ENCODE measurements around the gene MGAT2. TPM values are rescaled to one million over a fixed set of nuclear protein-coding genes. Genes with fewer than 3 reads are reported as not detected.

Gene MGAT2
- total RNA-seq, 2 experiments from 2014 or later: 15.0 to 15.1 TPM

DNA sequence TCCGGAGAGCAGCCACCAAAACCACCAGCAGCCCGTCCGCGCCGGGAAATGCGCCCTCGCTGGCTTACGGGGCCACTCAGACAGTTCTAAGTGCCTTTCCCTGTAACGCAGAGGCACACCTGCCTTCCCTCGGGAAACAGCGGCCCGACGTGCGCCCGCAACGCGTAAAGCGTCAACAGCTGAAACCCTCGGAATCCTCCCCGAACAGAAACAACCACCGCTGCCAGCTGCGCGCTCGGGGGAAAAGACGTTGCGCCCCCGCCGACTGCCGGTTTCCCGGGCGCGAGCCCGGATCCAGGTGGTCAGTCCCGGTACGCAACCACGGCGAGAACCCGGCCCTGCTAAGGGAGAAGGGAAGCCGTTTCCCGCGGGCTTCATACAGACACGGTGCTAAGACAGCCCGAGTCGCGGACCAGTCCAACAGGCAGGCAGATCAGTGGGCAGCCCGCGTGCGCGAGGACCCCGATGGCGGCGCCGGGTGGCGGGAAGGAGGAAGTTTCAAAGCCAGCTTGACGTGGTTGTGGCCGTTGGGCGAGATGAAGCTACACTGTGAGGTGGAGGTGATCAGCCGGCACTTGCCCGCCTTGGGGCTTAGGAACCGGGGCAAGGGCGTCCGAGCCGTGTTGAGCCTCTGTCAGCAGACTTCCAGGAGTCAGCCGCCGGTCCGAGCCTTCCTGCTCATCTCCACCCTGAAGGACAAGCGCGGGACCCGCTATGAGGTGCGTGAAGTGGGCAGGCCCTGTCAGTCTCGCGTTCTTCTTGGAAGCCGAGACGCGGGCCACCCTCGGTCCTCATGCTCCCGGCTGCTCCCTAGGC is 21.9 kb upstream of the MGAT2 start, which contains the start of gene LRR1:
Gene LRR1, plus strand, starts transcription at position 456 of the 816 bp plus-strand sequence. Its CDS starts 81 bp downstream, at position 537.
- intact Hi-C loops (cut with DNase I, micrococcal nuclease): loop anchor here (1.0 to 5.0 kb wide), 4 partner anchors 12 to 169 kb away; partner anchors contain the start of genes MGAT2 (in 2 of the 2), RPL36AL (in 2 of the 2), KLHDC2 (in 1 of the 2) and RPS29 (in 1 of the 2)
- peaks cover 26% of the 10 kb centered on the region for H3K36me3 Mint-ChIP-seq (ENCODE audit: low read depth)
- peak within 1 kb of the TSS; percentile 98 for H3K27ac Mint-ChIP-seq
- Histone ChIP-seq H3K27me3 (ENCODE audit: control insufficient read depth in 1 of 2, insufficient read depth in 2 of 2, low read length in 2 of 2) (no peaks in the 10 kb centered on the region), H3K4me1 (ENCODE audit: insufficient read depth, low read length) (peaks cover 13% of the 10 kb centered on the region), H3K9me3 (ENCODE audit: control insufficient read depth in 1 of 2, insufficient read depth in 1 of 2, low read length in 2 of 2) (no peaks in the 10 kb centered on the region), H3K36me3 (ENCODE audit: insufficient read depth, low read length) (peaks cover 2% of the 10 kb centered on the region), H3K4me3 (ENCODE audit: low read length) (peak within 1 kb of the TSS; percentile 98), H3K27ac (ENCODE audit: low read depth in 1 of 2, low read length in 2 of 2) (peak within 1 kb of the TSS; percentile 91 to 95)
- peaks cover 43% of the 10 kb centered on the region for H3K4me1 Mint-ChIP-seq (ENCODE audit: low read depth)
- POLR2A ChIA-PET: interaction anchor here (0.6 to 8.5 kb wide), 14 partner anchors 9 to 713 kb away, joined by 3 to 141 read pairs (median 8); partner anchors contain the start of genes DMAC2L, DNAAF2, KLHDC2 and L2HGDH
- TF ChIP-seq, protein P1, sequence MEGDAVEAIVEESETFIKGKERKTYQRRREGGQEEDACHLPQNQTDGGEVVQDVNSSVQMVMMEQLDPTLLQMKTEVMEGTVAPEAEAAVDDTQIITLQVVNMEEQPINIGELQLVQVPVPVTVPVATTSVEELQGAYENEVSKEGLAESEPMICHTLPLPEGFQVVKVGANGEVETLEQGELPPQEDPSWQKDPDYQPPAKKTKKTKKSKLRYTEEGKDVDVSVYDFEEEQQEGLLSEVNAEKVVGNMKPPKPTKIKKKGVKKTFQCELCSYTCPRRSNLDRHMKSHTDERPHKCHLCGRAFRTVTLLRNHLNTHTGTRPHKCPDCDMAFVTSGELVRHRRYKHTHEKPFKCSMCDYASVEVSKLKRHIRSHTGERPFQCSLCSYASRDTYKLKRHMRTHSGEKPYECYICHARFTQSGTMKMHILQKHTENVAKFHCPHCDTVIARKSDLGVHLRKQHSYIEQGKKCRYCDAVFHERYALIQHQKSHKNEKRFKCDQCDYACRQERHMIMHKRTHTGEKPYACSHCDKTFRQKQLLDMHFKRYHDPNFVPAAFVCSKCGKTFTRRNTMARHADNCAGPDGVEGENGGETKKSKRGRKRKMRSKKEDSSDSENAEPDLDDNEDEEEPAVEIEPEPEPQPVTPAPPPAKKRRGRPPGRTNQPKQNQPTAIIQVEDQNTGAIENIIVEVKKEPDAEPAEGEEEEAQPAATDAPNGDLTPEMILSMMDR (IDR thresholded peaks at IDR 0.05): no peak
- DNase-seq: peak; percentile 72 to 91 (median 84)
- H3K4me3 Mint-ChIP-seq: peak within 1 kb of the TSS; percentile 97
- peak; percentile 75 for ATAC-seq (ENCODE audit: poor library complexity)
- H3K27me3 Mint-ChIP-seq: no peaks in the 10 kb centered on the region
- H3K9me3 Mint-ChIP-seq: no peaks in the 10 kb centered on the region
- CTCF ChIA-PET: interaction anchor here (0.7 to 3.4 kb wide), 5 partner anchors 11 to 263 kb away, joined by 3 to 43 read pairs (median 11); partner anchors contain the start of genes MGAT2, RPL36AL and RPS29

DNA sequence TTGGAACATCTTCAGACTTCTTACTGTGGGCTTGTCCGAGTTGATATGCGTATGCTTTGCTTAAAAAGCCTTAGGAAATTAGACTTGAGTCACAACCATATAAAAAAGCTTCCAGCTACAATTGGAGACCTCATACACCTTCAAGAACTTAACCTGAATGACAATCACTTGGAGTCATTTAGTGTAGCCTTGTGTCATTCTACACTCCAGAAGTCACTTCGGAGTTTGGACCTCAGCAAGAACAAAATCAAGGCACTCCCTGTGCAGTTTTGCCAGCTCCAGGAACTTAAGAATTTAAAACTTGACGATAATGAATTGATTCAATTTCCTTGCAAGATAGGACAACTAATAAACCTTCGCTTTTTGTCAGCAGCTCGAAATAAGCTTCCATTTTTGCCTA is 13.0 kb upstream of the MGAT2 start:
- H3K27me3 Mint-ChIP-seq: no peaks in the 10 kb centered on the region
- no peak overlapping the region for H3K4me3 ChIP-seq (ENCODE audit: low read length)
- intact Hi-C loops (cut with DNase I, micrococcal nuclease): no loop called here
- H3K9me3 ChIP-seq (ENCODE audit: control insufficient read depth in 1 of 2, insufficient read depth in 1 of 2, low read length in 2 of 2): no peaks in the 10 kb centered on the region
- ChIA-PET POLR2A (interaction anchor here (0.8 to 6.1 kb wide), 5 partner anchors 9 to 26 kb away, joined by 3 to 26 read pairs (median 5); partner anchors contain the start of genes LRR1, MGAT2, RPL36AL and RPS29), CTCF (no interaction called here)
- TF ChIP-seq, protein P1 (IDR thresholded peaks at IDR 0.05): no peak
- H3K9me3 Mint-ChIP-seq: no peaks in the 10 kb centered on the region
- no peak overlapping the region for H3K27ac ChIP-seq (ENCODE audit: low read depth in 1 of 2, low read length in 2 of 2)
- H3K27me3 ChIP-seq (ENCODE audit: control insufficient read depth in 1 of 2, insufficient read depth in 2 of 2, low read length in 2 of 2): no peaks in the 10 kb centered on the region
- DNase-seq (no peak), ATAC-seq (ENCODE audit: poor library complexity) (no peak)
- no peak overlapping the region for H3K4me3 Mint-ChIP-seq
- peaks cover 29% of the 10 kb centered on the region for H3K36me3 Mint-ChIP-seq (ENCODE audit: low read depth)
- H3K36me3 ChIP-seq (ENCODE audit: insufficient read depth, low read length): peaks cover 8% of the 10 kb centered on the region
- H3K4me1 ChIP-seq (ENCODE audit: insufficient read depth, low read length): no peaks in the 10 kb centered on the region
- H3K4me1 Mint-ChIP-seq (ENCODE audit: low read depth): peaks cover 7% of the 10 kb centered on the region
- no peak overlapping the region for H3K27ac Mint-ChIP-seq

DNA sequence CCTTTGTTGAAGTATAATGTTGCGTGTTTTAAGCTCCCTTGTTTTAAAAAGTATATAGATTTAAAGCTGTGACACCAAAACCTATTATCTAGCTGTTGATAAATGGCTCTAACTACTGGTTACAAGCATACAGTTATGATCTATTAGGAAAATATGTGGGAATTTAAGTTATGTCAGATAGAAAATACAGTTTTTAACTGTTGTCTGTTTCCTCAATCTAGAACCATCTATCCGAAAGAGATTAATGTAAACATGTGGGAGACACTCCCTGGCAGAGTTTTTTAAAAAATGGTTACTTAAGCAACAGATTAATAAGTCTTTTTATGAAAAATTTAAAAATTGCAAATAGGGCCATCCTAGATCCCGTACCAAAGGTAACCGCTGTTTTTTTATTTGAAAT is 8.3 kb upstream of the MGAT2 start:
- intact Hi-C loops (cut with DNase I, micrococcal nuclease): no loop called here
- Mint-ChIP-seq H3K4me3 (no peak overlapping the region), H3K27ac (no peak overlapping the region), H3K4me1 (ENCODE audit: low read depth) (peaks cover 8% of the 10 kb centered on the region), H3K27me3 (no peaks in the 10 kb centered on the region), H3K36me3 (ENCODE audit: low read depth) (peaks cover 23% of the 10 kb centered on the region), H3K9me3 (no peaks in the 10 kb centered on the region)
- ChIA-PET POLR2A (interaction anchor here (1.5 to 6.1 kb wide), 2 partner anchors 8 to 25 kb away, joined by 4 to 26 read pairs; partner anchors contain the start of genes MGAT2 and RPL36AL), CTCF (no interaction called here)
- Histone ChIP-seq H3K4me3 (ENCODE audit: low read length) (no peak overlapping the region), H3K27ac (ENCODE audit: low read depth in 1 of 2, low read length in 2 of 2) (no peak overlapping the region), H3K4me1 (ENCODE audit: insufficient read depth, low read length) (no peaks in the 10 kb centered on the region), H3K36me3 (ENCODE audit: insufficient read depth, low read length) (peaks cover 8% of the 10 kb centered on the region), H3K9me3 (ENCODE audit: control insufficient read depth in 1 of 2, insufficient read depth in 1 of 2, low read length in 2 of 2) (no peaks in the 10 kb centered on the region), H3K27me3 (ENCODE audit: control insufficient read depth in 1 of 2, insufficient read depth in 2 of 2, low read length in 2 of 2) (no peaks in the 10 kb centered on the region)
- no peak for DNase-seq
- no peak for ATAC-seq (ENCODE audit: poor library complexity)
- TF ChIP-seq, protein P1 (IDR thresholded peaks at IDR 0.05): no peak
